ENCODE measurements around the gene CADM3. TPM values are rescaled to one million over a fixed set of nuclear protein-coding genes. Genes with fewer than 3 reads are reported as not detected.
A peak's percentile ranks its signal among the peaks of the same experiment; 100 is the strongest.

Gene CADM3
- total RNA-seq, 4 donors from 2014 or later: 11.7 to 23.4 (median 18.6) TPM

- peaks cover 13% of the 10 kb centered on the region for H3K27me3 ChIP-seq
- H3K4me1 ChIP-seq: peaks cover 0 to 12% (median 5%) of the 10 kb centered on the region in 3 donors
- H3K36me3 ChIP-seq: no peaks in the 10 kb centered on the region
- H3K4me3 ChIP-seq: no peak overlapping the region
- no peaks in the 10 kb centered on the region for H3K9me3 ChIP-seq
- TF ChIP-seq POLR2AphosphoS5 (IDR thresholded peaks at IDR 0.05) (no peak), EP300 (IDR thresholded peaks at IDR 0.05) (no peak), POLR2A (IDR thresholded peaks at IDR 0.05) (no peak)
- TF ChIP-seq, protein P1, sequence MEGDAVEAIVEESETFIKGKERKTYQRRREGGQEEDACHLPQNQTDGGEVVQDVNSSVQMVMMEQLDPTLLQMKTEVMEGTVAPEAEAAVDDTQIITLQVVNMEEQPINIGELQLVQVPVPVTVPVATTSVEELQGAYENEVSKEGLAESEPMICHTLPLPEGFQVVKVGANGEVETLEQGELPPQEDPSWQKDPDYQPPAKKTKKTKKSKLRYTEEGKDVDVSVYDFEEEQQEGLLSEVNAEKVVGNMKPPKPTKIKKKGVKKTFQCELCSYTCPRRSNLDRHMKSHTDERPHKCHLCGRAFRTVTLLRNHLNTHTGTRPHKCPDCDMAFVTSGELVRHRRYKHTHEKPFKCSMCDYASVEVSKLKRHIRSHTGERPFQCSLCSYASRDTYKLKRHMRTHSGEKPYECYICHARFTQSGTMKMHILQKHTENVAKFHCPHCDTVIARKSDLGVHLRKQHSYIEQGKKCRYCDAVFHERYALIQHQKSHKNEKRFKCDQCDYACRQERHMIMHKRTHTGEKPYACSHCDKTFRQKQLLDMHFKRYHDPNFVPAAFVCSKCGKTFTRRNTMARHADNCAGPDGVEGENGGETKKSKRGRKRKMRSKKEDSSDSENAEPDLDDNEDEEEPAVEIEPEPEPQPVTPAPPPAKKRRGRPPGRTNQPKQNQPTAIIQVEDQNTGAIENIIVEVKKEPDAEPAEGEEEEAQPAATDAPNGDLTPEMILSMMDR (IDR thresholded peaks at IDR 0.05): no peak
- no peak overlapping the region for H3K27ac ChIP-seq
- ATAC-seq: no peak
- WGBS, 2 donors (ENCODE audit: low coverage in 1 of 2): 76 to 86% methylated on average over 3 to 4 of the region's 4 CpGs
These were observed 8.7 kb upstream of the CADM3 start for GRCh38 chr1:159162516-159163265.

GRCh38 chr1:159163614-159164228, 7.7 kb upstream of the CADM3 start:
- no peak for ATAC-seq
- Histone ChIP-seq H3K4me1 (peaks cover 0 to 12% (median 5%) of the 10 kb centered on the region in 3 donors), H3K27ac (no peak overlapping the region), H3K36me3 (no peaks in the 10 kb centered on the region), H3K27me3 (peaks cover 17% of the 10 kb centered on the region), H3K4me3 (no peak overlapping the region), H3K9me3 (no peaks in the 10 kb centered on the region)
- TF ChIP-seq POLR2AphosphoS5 (IDR thresholded peaks at IDR 0.05): no peak
- no peak for TF ChIP-seq POLR2A (IDR thresholded peaks at IDR 0.05)
- TF ChIP-seq, protein P1 (IDR thresholded peaks at IDR 0.05): no peak
- TF ChIP-seq EP300 (IDR thresholded peaks at IDR 0.05): no peak
- WGBS, 2 donors (ENCODE audit: low coverage in 1 of 2): 43 to 62% methylated on average over 5 to 9 of the region's 9 CpGs

DNA sequence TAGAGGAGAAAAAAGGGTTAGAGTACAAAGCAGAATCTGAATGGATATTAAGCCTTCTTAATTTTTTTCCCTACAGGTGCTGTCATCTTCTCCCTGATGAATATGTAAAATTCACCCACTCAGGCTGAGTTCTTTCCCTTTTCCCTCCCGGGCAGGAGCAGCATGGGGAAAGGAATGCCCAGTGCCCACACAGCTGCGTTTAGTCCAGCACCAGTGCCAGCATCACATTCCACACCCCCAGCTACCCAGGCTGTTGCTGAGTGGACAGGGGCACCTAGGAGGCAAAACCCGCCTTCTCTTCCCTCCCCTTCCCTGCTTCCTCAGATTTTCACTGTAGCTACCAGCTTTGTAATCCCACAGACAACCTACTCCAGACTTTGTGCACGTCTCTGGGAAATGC, 3.4 kb upstream of the CADM3 start:
- Histone ChIP-seq H3K27ac (no peak overlapping the region), H3K4me1 (peaks cover 0 to 25% (median 0%) of the 10 kb centered on the region in 3 donors), H3K9me3 (no peaks in the 10 kb centered on the region), H3K36me3 (no peaks in the 10 kb centered on the region), H3K4me3 (no peak overlapping the region), H3K27me3 (peaks cover 54% of the 10 kb centered on the region)
- no peak for ATAC-seq
- TF ChIP-seq POLR2A (IDR thresholded peaks at IDR 0.05) (no peak), EP300 (IDR thresholded peaks at IDR 0.05) (no peak), POLR2AphosphoS5 (IDR thresholded peaks at IDR 0.05) (no peak)
- TF ChIP-seq, protein P1 (IDR thresholded peaks at IDR 0.05): no peak
- 44 to 65% methylated on average over 3 to 4 of the region's 4 CpGs for WGBS, 2 donors (ENCODE audit: low coverage in 1 of 2)

- peak overlapping the region in 1 of 2 donors; percentile 54 for H3K4me3 ChIP-seq
- 40 to 69% methylated on average over 2 to 5 of the region's 5 CpGs for WGBS, 2 donors (ENCODE audit: low coverage in 1 of 2)
- H3K36me3 ChIP-seq: no peaks in the 10 kb centered on the region
- peaks cover 63% of the 10 kb centered on the region for H3K27me3 ChIP-seq
- peak overlapping the region in 3 of 4 donors; percentile 41 to 74 (median 50) for H3K27ac ChIP-seq
- H3K9me3 ChIP-seq: no peaks in the 10 kb centered on the region
- H3K4me1 ChIP-seq: peaks cover 0 to 29% (median 0%) of the 10 kb centered on the region in 3 donors
- ATAC-seq: peak; percentile 10
- TF ChIP-seq, protein P1 (IDR thresholded peaks at IDR 0.05): no peak
- TF ChIP-seq EP300 (IDR thresholded peaks at IDR 0.05) (no peak), POLR2AphosphoS5 (IDR thresholded peaks at IDR 0.05) (no peak), POLR2A (IDR thresholded peaks at IDR 0.05) (no peak)
These were observed 776 bp upstream of the CADM3 start for GRCh38 chr1:159170639-159171038.
